Mesenchymal stem cell (in vitro differentiated cells and primary cell): ENCODE results near the gene DUSP21. TPM values are rescaled to one million over a fixed set of nuclear protein-coding genes. Genes with fewer than 3 reads are reported as not detected.

Source experiments
- DNase-seq: peaks from one replicate; pipeline ENCODE4 v3.0.0-alpha.2; 2013
- H2AFZ ChIP-seq: one replicate; pipeline ENCODE4 v1.6.1; 2013; ENCODE audit warnings: low read depth, mild to moderate bottlenecking, control low read depth, inconsistent platforms, low read length, moderate library complexity
- H2AK5ac ChIP-seq: 2 replicates; pipeline ENCODE4 v1.6.1; 2013; ENCODE audit warnings: low read length, moderate library complexity, mild to moderate bottlenecking, inconsistent platforms; ENCODE audit not compliant: severe bottlenecking
- H2BK120ac ChIP-seq: one replicate; pipeline ENCODE4 v1.6.1; 2013; ENCODE audit warnings: low read depth, mild to moderate bottlenecking, inconsistent platforms, low read length, moderate library complexity
- H2BK12ac ChIP-seq, 2 experiments: one replicate each; pipeline ENCODE4 v1.6.1; 2013; ENCODE audit warnings: inconsistent platforms in 2 of 2, low read length in 2 of 2, mild to moderate bottlenecking in 2 of 2, moderate library complexity in 2 of 2, control low read depth in 1 of 2
- H2BK15ac ChIP-seq: one replicate; pipeline ENCODE4 v1.6.1; 2013; ENCODE audit warnings: mild to moderate bottlenecking, low read depth, inconsistent platforms; ENCODE audit not compliant: poor library complexity, severe bottlenecking
- H2BK5ac ChIP-seq: 2 replicates; pipeline ENCODE4 v1.6.1; 2013; ENCODE audit warnings: low read depth, mild to moderate bottlenecking, low read length, control low read depth, inconsistent platforms; ENCODE audit not compliant: poor library complexity, severe bottlenecking
- H3K14ac ChIP-seq, 2 experiments: one replicate each; pipeline ENCODE4 v1.6.1; 2013; ENCODE audit warnings: inconsistent platforms in 2 of 2, low read length in 2 of 2, control low read depth in 1 of 2, mild to moderate bottlenecking in 1 of 2, moderate library complexity in 1 of 2
- H3K18ac ChIP-seq, 2 experiments: one replicate each; pipeline ENCODE4 v1.6.1; 2013; ENCODE audit warnings: inconsistent platforms in 2 of 2, low read length in 2 of 2, control low read depth in 1 of 2, low read depth in 1 of 2, mild to moderate bottlenecking in 1 of 2
- H3K23ac ChIP-seq, 2 experiments: one replicate each; pipeline ENCODE4 v1.6.1; 2013; ENCODE audit warnings: inconsistent platforms in 2 of 2, low read length in 2 of 2, mild to moderate bottlenecking in 2 of 2, moderate library complexity in 2 of 2, control low read depth in 1 of 2
- H3K27ac ChIP-seq: 2 replicates; pipeline ENCODE4 v1.5.1; 2013; ENCODE audit warnings: mild to moderate bottlenecking, moderate library complexity, low read length, control low read depth, inconsistent platforms; ENCODE audit not compliant: poor library complexity, severe bottlenecking
- H3K27me3 ChIP-seq, 2 experiments: 2 replicates each; pipeline versions ENCODE4 v1.6.1 to v1.7.0; 2013; ENCODE audit warnings: low read length in 2 of 2, mild to moderate bottlenecking in 2 of 2, moderate library complexity in 2 of 2, control low read depth in 1 of 2, inconsistent platforms in 1 of 2; ENCODE audit not compliant: control insufficient read depth in 1 of 2, insufficient read depth in 1 of 2
- H3K36me3 ChIP-seq, 2 experiments: 2 replicates each; pipeline versions ENCODE4 v1.6.1 to v1.7.0; 2013; ENCODE audit warnings: low read length in 2 of 2, control low read depth in 1 of 2, inconsistent platforms in 1 of 2, low read depth in 1 of 2, mild to moderate bottlenecking in 1 of 2; ENCODE audit not compliant: insufficient read depth in 2 of 2, control insufficient read depth in 1 of 2
- H3K4ac ChIP-seq, 2 experiments: one replicate each; pipeline ENCODE4 v1.6.1; 2013; ENCODE audit warnings: inconsistent platforms in 2 of 2, low read length in 2 of 2, mild to moderate bottlenecking in 2 of 2, moderate library complexity in 2 of 2, control low read depth in 1 of 2, low read depth in 1 of 2
- H3K4me1 ChIP-seq: 2 replicates; pipeline ENCODE4 v1.6.1; 2013; ENCODE audit warnings: low read depth, low read length, control low read depth; ENCODE audit not compliant: control insufficient read depth, insufficient read depth
- H3K4me2 ChIP-seq: 2 replicates; pipeline ENCODE4 v1.6.1; 2013; ENCODE audit warnings: low read length, mild to moderate bottlenecking, inconsistent platforms; ENCODE audit not compliant: poor library complexity, severe bottlenecking
- H3K4me3 ChIP-seq, 2 experiments: 2 replicates each; pipeline versions ENCODE4 v1.5.1 to v1.7.0; 2013; ENCODE audit warnings: low read length in 2 of 2, mild to moderate bottlenecking in 2 of 2, control low read depth in 1 of 2, low read depth in 1 of 2; ENCODE audit not compliant: insufficient read depth in 1 of 2
- H3K79me1 ChIP-seq: replicated peaks from 2 replicates; pipeline ENCODE4 v1.6.1; 2013; ENCODE audit warnings: mild to moderate bottlenecking, control low read depth, low read length, inconsistent platforms; ENCODE audit not compliant: poor library complexity, severe bottlenecking
- H3K9ac ChIP-seq: 2 replicates; pipeline ENCODE4 v1.7.0; 2013; ENCODE audit warnings: mild to moderate bottlenecking, low read length, moderate library complexity
- H3K9me3 ChIP-seq: 2 replicates; pipeline ENCODE4 v1.7.0; 2013; ENCODE audit warnings: mild to moderate bottlenecking, low read length; ENCODE audit not compliant: control insufficient read depth
- H4K8ac ChIP-seq: one replicate; pipeline ENCODE4 v1.6.1; 2013; ENCODE audit warnings: inconsistent platforms, mild to moderate bottlenecking, low read length, moderate library complexity
- H4K91ac ChIP-seq: one replicate; pipeline ENCODE4 v1.6.1; 2013; ENCODE audit warnings: mild to moderate bottlenecking, low read length, inconsistent platforms
- WGBS: methylation state at CpG from one replicate; pipeline ENCODE4 v1.1.7; 2013; ENCODE audit warnings: mixed read lengths; 5-methylcytosine and 5-hydroxymethylcytosine counted together
- polyA plus RNA-seq, 2 experiments: library from polyadenylated mRNA; stranded (reverse); fragments of 200-250 nt; gene quantifications; one replicate each; pipeline ENCODE4 v1.2.3, GENCODE V29; 2013

DUSP21 gene
- polyA plus RNA-seq (2013, experiment 1 of 2) = not detected
- not detected for polyA plus RNA-seq (2013, experiment 2 of 2)

GRCh38 chrX:44843753-44844152 lies at the start of gene DUSP21:
DUSP21 (plus strand) TSS chrX:44844021; CDS start chrX:44844133, 112 bp downstream.
- Histone ChIP-seq H4K8ac (no peak within 1 kb of the TSS), H2AFZ (no peak within 1 kb of the TSS), H3K27me3 (no peaks in the 10 kb centered on the region), H3K4ac (no peak within 1 kb of the TSS), H2AK5ac (no peak within 1 kb of the TSS), H3K9ac (no peak within 1 kb of the TSS), H3K27ac (no peak within 1 kb of the TSS), H4K91ac (no peak within 1 kb of the TSS), H2BK5ac (no peak within 1 kb of the TSS), H3K4me1 (no peaks in the 10 kb centered on the region), H3K18ac (no peak within 1 kb of the TSS), H3K36me3 (no peaks in the 10 kb centered on the region), H3K79me1 (no peaks in the 10 kb centered on the region), H3K4me3 (no peak within 1 kb of the TSS), H3K4me2 (no peak within 1 kb of the TSS), H3K23ac (no peak within 1 kb of the TSS), H3K14ac (peak within 1 kb of the TSS in 1 of 2 experiments; percentile 71), H3K9me3 (no peaks in the 10 kb centered on the region), H2BK120ac (no peak within 1 kb of the TSS), H2BK12ac (no peak within 1 kb of the TSS), H2BK15ac (no peak within 1 kb of the TSS)
- WGBS = 98% methylated on average over 15 of the region's 16 CpGs
- DNase-seq = no peak

GRCh38 chrX:44795945-44796450 lies 47.8 kb upstream of the DUSP21 start:
- no peak overlapping the region for H2BK12ac ChIP-seq
- no peak overlapping the region for H3K4me3 ChIP-seq
- H2AK5ac ChIP-seq = no peak overlapping the region
- H3K4me2 ChIP-seq = no peak overlapping the region
- no peak overlapping the region for H3K9ac ChIP-seq
- no peak overlapping the region for H2BK15ac ChIP-seq
- no peak overlapping the region for H3K4ac ChIP-seq
- no peak for DNase-seq
- H4K91ac ChIP-seq = no peak overlapping the region
- H3K18ac ChIP-seq = no peak overlapping the region
- no CpG with 5 or more reads among the region's 3 CpGs for WGBS
- H2BK120ac ChIP-seq = no peak overlapping the region
- H3K14ac ChIP-seq = no peak overlapping the region
- H3K27me3 ChIP-seq = peaks cover 0 to 12% of the 10 kb centered on the region in 2 experiments
- H3K79me1 ChIP-seq = no peaks in the 10 kb centered on the region
- no peaks in the 10 kb centered on the region for H3K36me3 ChIP-seq
- H2AFZ ChIP-seq = no peak overlapping the region
- H4K8ac ChIP-seq = no peak overlapping the region
- H3K27ac ChIP-seq = no peak overlapping the region
- no peaks in the 10 kb centered on the region for H3K9me3 ChIP-seq
- H2BK5ac ChIP-seq = no peak overlapping the region
- H3K4me1 ChIP-seq = no peaks in the 10 kb centered on the region
- H3K23ac ChIP-seq = no peak overlapping the region

GRCh38 chrX:44802613-44803012 lies 41.2 kb upstream of the DUSP21 start:
- Histone ChIP-seq H3K4ac (no peak overlapping the region), H2AFZ (no peak overlapping the region), H2BK120ac (no peak overlapping the region), H3K4me3 (no peak overlapping the region), H3K36me3 (no peaks in the 10 kb centered on the region), H3K23ac (no peak overlapping the region), H3K27ac (no peak overlapping the region), H3K18ac (no peak overlapping the region), H3K79me1 (no peaks in the 10 kb centered on the region), H3K9me3 (no peaks in the 10 kb centered on the region), H2AK5ac (no peak overlapping the region), H3K9ac (no peak overlapping the region), H2BK5ac (no peak overlapping the region), H4K91ac (no peak overlapping the region), H3K4me1 (no peaks in the 10 kb centered on the region), H3K4me2 (no peak overlapping the region), H2BK12ac (no peak overlapping the region), H3K14ac (no peak overlapping the region), H3K27me3 (no peaks in the 10 kb centered on the region), H4K8ac (no peak overlapping the region), H2BK15ac (no peak overlapping the region)
- WGBS = no CpG with 5 or more reads among the region's 2 CpGs
- no peak for DNase-seq

GRCh38 chrX:44815681-44816080 lies 28.1 kb upstream of the DUSP21 start:
- Histone ChIP-seq H3K79me1 (no peaks in the 10 kb centered on the region), H3K23ac (no peak overlapping the region), H3K4me3 (no peak overlapping the region), H2BK15ac (no peak overlapping the region), H3K4ac (no peak overlapping the region), H3K14ac (no peak overlapping the region), H3K9ac (no peak overlapping the region), H3K18ac (no peak overlapping the region), H3K27ac (no peak overlapping the region), H2AK5ac (no peak overlapping the region), H3K9me3 (peaks cover 2% of the 10 kb centered on the region), H2BK120ac (no peak overlapping the region), H4K8ac (no peak overlapping the region), H3K36me3 (no peaks in the 10 kb centered on the region), H3K4me1 (no peaks in the 10 kb centered on the region), H3K27me3 (no peaks in the 10 kb centered on the region), H4K91ac (no peak overlapping the region), H2BK5ac (no peak overlapping the region), H2AFZ (no peak overlapping the region), H3K4me2 (no peak overlapping the region), H2BK12ac (no peak overlapping the region)
- no peak for DNase-seq
